K562 (cell line): ENCODE results near the gene CHPF. TPM values are rescaled to one million over a fixed set of nuclear protein-coding genes. Genes with fewer than 3 reads are reported as not detected.

ENCODE experiments used
- CXXC5 ChIP-seq: fragments of 250-450 bp; sonication (Bioruptor Pico); IDR thresholded peaks from 2 replicates; pipeline ENCODE4 v1.8.0; 2022; ENCODE audit warnings: inconsistent platforms, mild to moderate bottlenecking, moderate library complexity
- HMG20A ChIP-seq: fragments of 450-650 bp; formaldehyde crosslinking; conservative IDR thresholded peaks from 2 replicates; pipeline ENCODE4 v1.4.0; 2020; ENCODE audit warnings: mild to moderate bottlenecking, mixed read lengths
- L3MBTL2 ChIP-seq: fragments of 450-650 bp; IDR thresholded peaks from 2 replicates; pipeline ENCODE4 v1.6.1; 2016; ENCODE audit warnings: mild to moderate bottlenecking, moderate library complexity
- OTX1 ChIP-seq: fragments of 450-650 bp; formaldehyde crosslinking; IDR thresholded peaks from 2 replicates; pipeline ENCODE4 v1.4.0; 2022; ENCODE audit warnings: mild to moderate bottlenecking
- PHF20 ChIP-seq: fragments of 450-650 bp; IDR thresholded peaks from 2 replicates; pipeline ENCODE4 v1.6.1; 2018; ENCODE audit not compliant: partially characterized antibody
- PYGO2 ChIP-seq: fragments of 450-650 bp; IDR thresholded peaks from 2 replicates; pipeline ENCODE4 v1.6.1; 2016; ENCODE audit warnings: mild to moderate bottlenecking, missing genetic modification characterization, moderate library complexity, missing compliant biosample characterization
- RHOXF2B ChIP-seq: fragments of 250-450 bp; sonication (Bioruptor Pico); conservative IDR thresholded peaks from 2 replicates; pipeline ENCODE4 v1.5.1; 2021
- ZEB2 ChIP-seq: fragments of 450-650 bp; IDR thresholded peaks from 2 replicates; pipeline ENCODE4 v1.6.1; 2016
- ZNF232 ChIP-seq: sonication (generic); formaldehyde crosslinking; IDR thresholded peaks from 2 replicates; pipeline ENCODE4 v1.8.0; 2022; ENCODE audit warnings: mild to moderate bottlenecking, missing genetic modification reagents
- ZNF3 ChIP-seq: fragments of 250-450 bp; sonication (Bioruptor Pico); IDR thresholded peaks from 2 replicates; pipeline ENCODE4 v1.5.0; 2021; ENCODE audit warnings: mild to moderate bottlenecking, moderate library complexity
- polyA plus RNA-seq, 8 experiments: library from polyadenylated mRNA; depleted of rRNA in 4 of 8; stranded (reverse) in 5 of 8; unstranded in 3 of 8; fragments of >200 nt; fragmentation: Nextera tagmentation in 2 of 8; fragmentation: Illumina TruSeq in 1 of 8; extraction: Ambion mirVana in 2 of 8; extraction: Trizol in 1 of 8; gene quantifications; 2 replicates each; pipeline versions ENCODE4 v1.2.1 to v1.2.3, GENCODE V29; 2011 to 2014; ENCODE audit warnings: inconsistent platforms in 1 of 8, missing spikeins in 1 of 8
- total RNA-seq, 7 experiments: library from RNA; depleted of rRNA in 6 of 7; stranded (reverse); fragments of >200 nt in 6 of 7; fragmentation: Illumina TruSeq in 2 of 7; extraction: Trizol in 2 of 7; gene quantifications; 2 replicates each; pipeline versions ENCODE4 v1.2.1 to v1.2.3, GENCODE V29; 2011 to 2021; ENCODE audit warnings: low replicate concordance in 1 of 7
- TF ChIP-seq, protein P1 (sequence below): sonication (generic); formaldehyde crosslinking; IDR thresholded peaks from 2 replicates; pipeline ENCODE4 v1.8.0; 2023; ENCODE audit warnings: mild to moderate bottlenecking, missing genetic modification reagents
- TF ChIP-seq, protein P2 (sequence below): conservative IDR thresholded peaks from 2 replicates; pipeline ENCODE4 v1.6.1; 2011; ENCODE audit warnings: low read depth, mild to moderate bottlenecking, low read length; ENCODE audit not compliant: control insufficient read depth
- TF ChIP-seq, protein P3 (sequence below): sonication (generic); formaldehyde crosslinking; IDR thresholded peaks from 2 replicates; pipeline ENCODE4 v1.8.1; 2022; ENCODE audit warnings: missing genetic modification reagents
- TF ChIP-seq, protein P4 (sequence below), 2 experiments: fragments of 450-650 bp; formaldehyde crosslinking in 1 of 2; IDR thresholded peaks; 2 replicates each; pipeline versions ENCODE4 v1.4.0 to v1.6.1; 2014 to 2020; ENCODE audit warnings: mild to moderate bottlenecking in 2 of 2, borderline replicate concordance in 1 of 2, low read depth in 1 of 2

Gene CHPF
- total and polyA plus RNA-seq, 9 of the 15 experiments (the other 6 are each of a cell fraction or from before 2014, with no cell fraction given) = 0.15 to 57.2 (median 7.9) TPM

DNA sequence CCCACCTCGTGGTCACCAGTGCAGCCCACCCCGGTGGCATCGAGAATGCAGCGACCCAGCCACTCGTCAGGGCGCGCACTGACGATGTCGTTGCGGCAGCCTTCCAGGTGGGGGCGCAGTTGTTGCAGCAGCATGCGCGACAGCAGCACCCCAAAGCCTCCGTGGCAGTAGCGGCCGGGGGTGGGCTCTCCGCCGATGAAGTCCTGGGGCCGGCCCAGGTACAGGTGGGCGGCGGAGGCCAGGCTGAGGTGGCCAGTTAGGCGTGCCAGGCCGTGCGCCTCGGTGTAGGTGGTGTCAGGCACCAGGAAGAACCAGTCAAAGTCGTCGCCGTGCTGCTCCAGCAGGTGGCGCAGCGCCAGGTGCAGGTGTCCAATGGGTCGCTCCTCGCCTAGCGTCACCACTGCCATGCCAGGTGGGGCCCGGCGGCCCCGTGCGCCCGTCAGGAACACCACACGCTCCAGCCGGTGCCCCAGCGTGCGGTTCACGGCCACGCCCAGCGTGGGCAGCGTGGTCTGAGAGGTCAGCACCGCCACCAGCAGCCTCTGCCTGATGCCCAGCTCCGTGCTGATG, 1.9 kb downstream of the CHPF start (continued):
- TF ChIP-seq, protein P1, sequence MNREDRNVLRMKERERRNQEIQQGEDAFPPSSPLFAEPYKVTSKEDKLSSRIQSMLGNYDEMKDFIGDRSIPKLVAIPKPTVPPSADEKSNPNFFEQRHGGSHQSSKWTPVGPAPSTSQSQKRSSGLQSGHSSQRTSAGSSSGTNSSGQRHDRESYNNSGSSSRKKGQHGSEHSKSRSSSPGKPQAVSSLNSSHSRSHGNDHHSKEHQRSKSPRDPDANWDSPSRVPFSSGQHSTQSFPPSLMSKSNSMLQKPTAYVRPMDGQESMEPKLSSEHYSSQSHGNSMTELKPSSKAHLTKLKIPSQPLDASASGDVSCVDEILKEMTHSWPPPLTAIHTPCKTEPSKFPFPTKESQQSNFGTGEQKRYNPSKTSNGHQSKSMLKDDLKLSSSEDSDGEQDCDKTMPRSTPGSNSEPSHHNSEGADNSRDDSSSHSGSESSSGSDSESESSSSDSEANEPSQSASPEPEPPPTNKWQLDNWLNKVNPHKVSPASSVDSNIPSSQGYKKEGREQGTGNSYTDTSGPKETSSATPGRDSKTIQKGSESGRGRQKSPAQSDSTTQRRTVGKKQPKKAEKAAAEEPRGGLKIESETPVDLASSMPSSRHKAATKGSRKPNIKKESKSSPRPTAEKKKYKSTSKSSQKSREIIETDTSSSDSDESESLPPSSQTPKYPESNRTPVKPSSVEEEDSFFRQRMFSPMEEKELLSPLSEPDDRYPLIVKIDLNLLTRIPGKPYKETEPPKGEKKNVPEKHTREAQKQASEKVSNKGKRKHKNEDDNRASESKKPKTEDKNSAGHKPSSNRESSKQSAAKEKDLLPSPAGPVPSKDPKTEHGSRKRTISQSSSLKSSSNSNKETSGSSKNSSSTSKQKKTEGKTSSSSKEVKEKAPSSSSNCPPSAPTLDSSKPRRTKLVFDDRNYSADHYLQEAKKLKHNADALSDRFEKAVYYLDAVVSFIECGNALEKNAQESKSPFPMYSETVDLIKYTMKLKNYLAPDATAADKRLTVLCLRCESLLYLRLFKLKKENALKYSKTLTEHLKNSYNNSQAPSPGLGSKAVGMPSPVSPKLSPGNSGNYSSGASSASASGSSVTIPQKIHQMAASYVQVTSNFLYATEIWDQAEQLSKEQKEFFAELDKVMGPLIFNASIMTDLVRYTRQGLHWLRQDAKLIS (CRISPR knock-in tag) = no peak
- TF ChIP-seq, protein P2, sequence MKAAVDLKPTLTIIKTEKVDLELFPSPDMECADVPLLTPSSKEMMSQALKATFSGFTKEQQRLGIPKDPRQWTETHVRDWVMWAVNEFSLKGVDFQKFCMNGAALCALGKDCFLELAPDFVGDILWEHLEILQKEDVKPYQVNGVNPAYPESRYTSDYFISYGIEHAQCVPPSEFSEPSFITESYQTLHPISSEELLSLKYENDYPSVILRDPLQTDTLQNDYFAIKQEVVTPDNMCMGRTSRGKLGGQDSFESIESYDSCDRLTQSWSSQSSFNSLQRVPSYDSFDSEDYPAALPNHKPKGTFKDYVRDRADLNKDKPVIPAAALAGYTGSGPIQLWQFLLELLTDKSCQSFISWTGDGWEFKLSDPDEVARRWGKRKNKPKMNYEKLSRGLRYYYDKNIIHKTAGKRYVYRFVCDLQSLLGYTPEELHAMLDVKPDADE = peak; percentile 72; the same call in 1 of the 2 replicates
- TF ChIP-seq, protein P3, sequence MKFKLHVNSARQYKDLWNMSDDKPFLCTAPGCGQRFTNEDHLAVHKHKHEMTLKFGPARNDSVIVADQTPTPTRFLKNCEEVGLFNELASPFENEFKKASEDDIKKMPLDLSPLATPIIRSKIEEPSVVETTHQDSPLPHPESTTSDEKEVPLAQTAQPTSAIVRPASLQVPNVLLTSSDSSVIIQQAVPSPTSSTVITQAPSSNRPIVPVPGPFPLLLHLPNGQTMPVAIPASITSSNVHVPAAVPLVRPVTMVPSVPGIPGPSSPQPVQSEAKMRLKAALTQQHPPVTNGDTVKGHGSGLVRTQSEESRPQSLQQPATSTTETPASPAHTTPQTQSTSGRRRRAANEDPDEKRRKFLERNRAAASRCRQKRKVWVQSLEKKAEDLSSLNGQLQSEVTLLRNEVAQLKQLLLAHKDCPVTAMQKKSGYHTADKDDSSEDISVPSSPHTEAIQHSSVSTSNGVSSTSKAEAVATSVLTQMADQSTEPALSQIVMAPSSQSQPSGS = no peak
- TF ChIP-seq CXXC5 = peak; percentile 61
- TF ChIP-seq ZEB2 = peak; percentile 73; the same call in 1 of the 2 replicates
- no peak for TF ChIP-seq OTX1 (CRISPR knock-in tag)
- no peak for TF ChIP-seq PYGO2 (tag)
- no peak for TF ChIP-seq RHOXF2B (CRISPR knock-in tag)
- TF ChIP-seq, protein P4, sequence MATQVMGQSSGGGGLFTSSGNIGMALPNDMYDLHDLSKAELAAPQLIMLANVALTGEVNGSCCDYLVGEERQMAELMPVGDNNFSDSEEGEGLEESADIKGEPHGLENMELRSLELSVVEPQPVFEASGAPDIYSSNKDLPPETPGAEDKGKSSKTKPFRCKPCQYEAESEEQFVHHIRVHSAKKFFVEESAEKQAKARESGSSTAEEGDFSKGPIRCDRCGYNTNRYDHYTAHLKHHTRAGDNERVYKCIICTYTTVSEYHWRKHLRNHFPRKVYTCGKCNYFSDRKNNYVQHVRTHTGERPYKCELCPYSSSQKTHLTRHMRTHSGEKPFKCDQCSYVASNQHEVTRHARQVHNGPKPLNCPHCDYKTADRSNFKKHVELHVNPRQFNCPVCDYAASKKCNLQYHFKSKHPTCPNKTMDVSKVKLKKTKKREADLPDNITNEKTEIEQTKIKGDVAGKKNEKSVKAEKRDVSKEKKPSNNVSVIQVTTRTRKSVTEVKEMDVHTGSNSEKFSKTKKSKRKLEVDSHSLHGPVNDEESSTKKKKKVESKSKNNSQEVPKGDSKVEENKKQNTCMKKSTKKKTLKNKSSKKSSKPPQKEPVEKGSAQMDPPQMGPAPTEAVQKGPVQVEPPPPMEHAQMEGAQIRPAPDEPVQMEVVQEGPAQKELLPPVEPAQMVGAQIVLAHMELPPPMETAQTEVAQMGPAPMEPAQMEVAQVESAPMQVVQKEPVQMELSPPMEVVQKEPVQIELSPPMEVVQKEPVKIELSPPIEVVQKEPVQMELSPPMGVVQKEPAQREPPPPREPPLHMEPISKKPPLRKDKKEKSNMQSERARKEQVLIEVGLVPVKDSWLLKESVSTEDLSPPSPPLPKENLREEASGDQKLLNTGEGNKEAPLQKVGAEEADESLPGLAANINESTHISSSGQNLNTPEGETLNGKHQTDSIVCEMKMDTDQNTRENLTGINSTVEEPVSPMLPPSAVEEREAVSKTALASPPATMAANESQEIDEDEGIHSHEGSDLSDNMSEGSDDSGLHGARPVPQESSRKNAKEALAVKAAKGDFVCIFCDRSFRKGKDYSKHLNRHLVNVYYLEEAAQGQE (IDR thresholded peaks at IDR 0.05; ENCODE audit: borderline replicate concordance) = peak; percentile 89
- TF ChIP-seq, protein P4 (CRISPR knock-in tag; IDR thresholded peaks at IDR 0.05; ENCODE audit: low read depth) = peak; percentile 84
- TF ChIP-seq ZNF232 = no peak; the same call in 1 of the 2 replicates
- peak; percentile 80; the same call in 1 of the 2 replicates for TF ChIP-seq L3MBTL2
- peak; percentile 62 for TF ChIP-seq PHF20
- no peak for TF ChIP-seq ZNF3 (CRISPR knock-in tag)
- TF ChIP-seq HMG20A = no peak
